ENCODE results near the gene PHKB. TPM values are rescaled to one million over a fixed set of nuclear protein-coding genes. Genes with fewer than 3 reads are reported as not detected.

The PHKB gene
- total RNA-seq, 1 donor from 2014 or later, result 14.6 TPM

GRCh38 chr16:47624563-47624962, 163.4 kb downstream of the PHKB start:
- H3K27me3 ChIP-seq, result no peaks in the 10 kb centered on the region
- no peak overlapping the region for H3K4me3 ChIP-seq
- H3K4me1 ChIP-seq, result no peaks in the 10 kb centered on the region
- intact Hi-C loops (cut with DNase I), result no loop called here
- H3K9me3 ChIP-seq, result no peaks in the 10 kb centered on the region
- H3K36me3 ChIP-seq, result no peaks in the 10 kb centered on the region
- no peak for TF ChIP-seq CTCF (IDR thresholded peaks at IDR 0.05)
- no peak for DNase-seq (ENCODE audit: low spot score in 2 of 2)
- no peak overlapping the region for H3K27ac ChIP-seq

- intact Hi-C loops (cut with DNase I), result no loop called here
- H3K27ac ChIP-seq, result no peak overlapping the region
- no peak overlapping the region for H3K4me3 ChIP-seq
- no peaks in the 10 kb centered on the region for H3K36me3 ChIP-seq
- H3K4me1 ChIP-seq, result no peaks in the 10 kb centered on the region
- TF ChIP-seq CTCF (IDR thresholded peaks at IDR 0.05), result no peak
- DNase-seq (ENCODE audit: low spot score in 2 of 2), result no peak
- no peaks in the 10 kb centered on the region for H3K27me3 ChIP-seq
- no peaks in the 10 kb centered on the region for H3K9me3 ChIP-seq
Observed at GRCh38 chr16:47625115-47625567, 164.0 kb downstream of the PHKB start.

GRCh38 chr16:47626246-47626645, 165.1 kb downstream of the PHKB start:
- H3K27me3 ChIP-seq, result no peaks in the 10 kb centered on the region
- no peaks in the 10 kb centered on the region for H3K9me3 ChIP-seq
- intact Hi-C loops (cut with DNase I), result no loop called here
- no peak overlapping the region for H3K4me3 ChIP-seq
- H3K36me3 ChIP-seq, result no peaks in the 10 kb centered on the region
- no peak overlapping the region for H3K27ac ChIP-seq
- no peaks in the 10 kb centered on the region for H3K4me1 ChIP-seq
- no peak for TF ChIP-seq CTCF (IDR thresholded peaks at IDR 0.05)
- DNase-seq (ENCODE audit: low spot score in 2 of 2), result no peak

GRCh38 chr16:47627085-47627639, 166.0 kb downstream of the PHKB start:
- Histone ChIP-seq H3K27me3 (no peaks in the 10 kb centered on the region), H3K27ac (no peak overlapping the region), H3K36me3 (no peaks in the 10 kb centered on the region), H3K4me3 (no peak overlapping the region), H3K9me3 (no peaks in the 10 kb centered on the region), H3K4me1 (no peaks in the 10 kb centered on the region)
- no peak for DNase-seq (ENCODE audit: low spot score in 2 of 2)
- intact Hi-C loops (cut with DNase I), result no loop called here
- TF ChIP-seq CTCF (IDR thresholded peaks at IDR 0.05), result no peak

GRCh38 chr16:47627721-47628120, 166.6 kb downstream of the PHKB start:
- H3K9me3 ChIP-seq, result no peaks in the 10 kb centered on the region
- H3K4me1 ChIP-seq, result no peaks in the 10 kb centered on the region
- DNase-seq (ENCODE audit: low spot score in 2 of 2), result no peak
- no peaks in the 10 kb centered on the region for H3K27me3 ChIP-seq
- no peaks in the 10 kb centered on the region for H3K36me3 ChIP-seq
- intact Hi-C loops (cut with DNase I), result no loop called here
- H3K4me3 ChIP-seq, result no peak overlapping the region
- TF ChIP-seq CTCF (IDR thresholded peaks at IDR 0.05), result no peak
- H3K27ac ChIP-seq, result no peak overlapping the region

GRCh38 chr16:47631131-47631530, 170.0 kb downstream of the PHKB start:
- no peak overlapping the region for H3K4me3 ChIP-seq
- H3K36me3 ChIP-seq, result no peaks in the 10 kb centered on the region
- no peak for TF ChIP-seq CTCF (IDR thresholded peaks at IDR 0.05)
- no peaks in the 10 kb centered on the region for H3K27me3 ChIP-seq
- no peaks in the 10 kb centered on the region for H3K4me1 ChIP-seq
- no peak for DNase-seq (ENCODE audit: low spot score in 2 of 2)
- no peak overlapping the region for H3K27ac ChIP-seq
- H3K9me3 ChIP-seq, result no peaks in the 10 kb centered on the region
- intact Hi-C loops (cut with DNase I), result no loop called here

All from ascending aorta (tissue), 2 donors.